Stimulated activated CD8-positive, alpha-beta memory T cell treated with anti-CD3 and anti-CD28 coated beads, Interleukin-15, amount 100 ng/mL, for 24 hours (primary cell): ENCODE measurements around the gene TMEM132C.

Experiments
- DNase-seq: peaks from one replicate; pipeline ENCODE4 v3.0.0-alpha.2; 2020; ENCODE audit warnings: low read depth

Gene TMEM132C

GRCh38 chr12:128612150-128612850 lies 345.3 kb downstream of the TMEM132C start:
- no peak for DNase-seq

- DNase-seq: no peak
Observed at GRCh38 chr12:128613837-128614590, 347.0 kb downstream of the TMEM132C start.

- no peak for DNase-seq
Observed at GRCh38 chr12:128617304-128617833, 350.4 kb downstream of the TMEM132C start.

- no peak for DNase-seq
Observed at GRCh38 chr12:128619263-128619662, 352.3 kb downstream of the TMEM132C start.

GRCh38 chr12:128621304-128621703 lies 354.3 kb downstream of the TMEM132C start:
- DNase-seq: no peak

- DNase-seq: no peak
Observed at GRCh38 chr12:128623748-128624147, 356.8 kb downstream of the TMEM132C start.

GRCh38 chr12:128626808-128627320 lies 359.9 kb downstream of the TMEM132C start:
- no peak for DNase-seq

- no peak for DNase-seq
Observed at GRCh38 chr12:128627659-128628058, 360.7 kb downstream of the TMEM132C start.

- no peak for DNase-seq
Observed at GRCh38 chr12:128629979-128630378, 363.0 kb downstream of the TMEM132C start.

- DNase-seq: no peak
Observed at GRCh38 chr12:128637642-128638606, 371.0 kb downstream of the TMEM132C start.

- DNase-seq: no peak
Observed at GRCh38 chr12:128639089-128639488, 372.1 kb downstream of the TMEM132C start.

- DNase-seq: no peak
Observed at GRCh38 chr12:128643155-128643554, 376.2 kb downstream of the TMEM132C start.

- DNase-seq: no peak
Observed at GRCh38 chr12:128644664-128645296, 377.8 kb downstream of the TMEM132C start.

GRCh38 chr12:128649902-128650301 lies 382.9 kb downstream of the TMEM132C start:
- DNase-seq: no peak

GRCh38 chr12:128652136-128652751 lies 385.3 kb downstream of the TMEM132C start:
- DNase-seq: no peak

- DNase-seq: no peak
Observed at GRCh38 chr12:128654468-128654867, 387.5 kb downstream of the TMEM132C start.

GRCh38 chr12:128657378-128657777 lies 390.4 kb downstream of the TMEM132C start:
- no peak for DNase-seq

GRCh38 chr12:128660532-128661225 lies 393.7 kb downstream of the TMEM132C start:
- DNase-seq: no peak

- no peak for DNase-seq
Observed at GRCh38 chr12:128661226-128661569, 394.2 kb downstream of the TMEM132C start.

- no peak for DNase-seq
Observed at GRCh38 chr12:128662101-128662500, 395.1 kb downstream of the TMEM132C start.
